ENCODE measurements around the gene ARFRP1.

The ARFRP1 gene

DNA sequence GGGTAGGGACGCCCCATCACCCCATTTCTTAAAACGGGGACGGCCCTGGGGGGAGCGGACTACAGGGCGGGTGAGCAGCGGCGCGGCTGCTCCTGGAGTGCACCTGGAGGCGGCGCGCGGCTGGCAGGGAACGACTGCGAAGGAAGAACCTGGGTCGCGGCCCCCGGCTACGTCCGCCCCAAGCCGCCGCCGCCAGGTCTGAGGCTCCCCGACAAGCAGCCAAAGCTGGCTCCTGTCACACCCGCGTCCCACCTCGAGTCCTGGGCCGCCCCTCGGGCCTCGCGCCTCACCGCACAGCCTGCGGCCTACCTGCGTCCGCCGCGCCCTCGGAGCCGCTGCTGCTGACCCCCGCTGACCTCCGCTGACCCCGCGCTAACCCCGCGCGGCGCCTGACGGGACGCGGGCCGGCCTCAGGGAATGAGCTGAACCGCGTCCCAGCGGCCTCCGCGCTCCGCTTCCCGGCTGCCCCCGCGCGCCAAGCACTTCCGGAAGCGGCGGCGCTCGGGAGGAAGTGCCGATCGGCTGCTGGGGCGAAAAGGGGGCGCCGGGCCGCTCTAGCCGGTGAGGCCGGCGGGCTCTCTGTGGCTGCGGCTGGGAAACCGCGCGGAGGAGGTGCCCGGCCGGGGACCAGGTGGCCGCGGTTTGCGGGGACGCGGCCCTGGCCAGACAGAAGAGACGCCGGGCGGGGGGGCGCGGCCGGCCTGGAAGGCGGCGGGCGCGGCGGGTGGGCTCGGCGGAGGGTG lies at the start of gene ARFRP1, which contains the start of gene ZGPAT:
TSS of gene ARFRP1 (minus strand) at position 419 of the 743 bp plus-strand sequence. CDS start 885 bp downstream, outside the sequence.
TSS of gene ZGPAT (plus strand) at position 482 of the 743 bp plus-strand sequence. CDS start 542 bp downstream, outside the sequence.
- TF ChIP-seq POLR2A (IDR thresholded peaks at IDR 0.05; ENCODE audit: low read length) (peak; percentile 57), GATA1 (IDR thresholded peaks at IDR 0.05; ENCODE audit: low read depth, low read length) (no peak)

DNA sequence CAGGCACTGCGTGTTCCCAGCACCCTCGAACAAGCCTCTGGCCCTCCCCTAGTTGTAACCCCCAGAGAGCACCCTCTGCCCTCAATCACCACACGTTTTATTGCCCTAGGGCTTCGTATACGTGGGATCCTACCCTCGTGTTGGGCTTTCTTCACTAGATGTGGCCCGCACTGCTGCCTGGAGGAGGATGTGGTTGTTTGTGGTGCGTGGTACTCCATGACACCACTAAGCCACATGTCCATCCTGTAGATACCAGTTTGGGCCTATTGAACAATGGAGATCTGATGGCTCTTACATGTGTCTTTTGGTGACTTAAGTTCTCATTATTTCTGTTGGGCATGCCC lies 48.8 kb upstream of the ARFRP1 start:
- no peak for DNase-seq
- TF ChIP-seq POLR2A (IDR thresholded peaks at IDR 0.05; ENCODE audit: low read length), result no peak
- no peak for TF ChIP-seq GATA1 (IDR thresholded peaks at IDR 0.05; ENCODE audit: low read depth, low read length)

More for the DNA sequence above, at the start of gene ARFRP1, which contains the start of gene ZGPAT:
- peak; percentile 91 to 94 for DNase-seq

GRCh38 chr20:63755933-63756647 lies 48.3 kb upstream of the ARFRP1 start:
- DNase-seq, result no peak
- TF ChIP-seq GATA1 (IDR thresholded peaks at IDR 0.05; ENCODE audit: low read depth, low read length) (no peak), POLR2A (IDR thresholded peaks at IDR 0.05; ENCODE audit: low read length) (no peak)

GRCh38 chr20:63754008-63754407 lies 46.2 kb upstream of the ARFRP1 start:
- no peak for TF ChIP-seq GATA1 (IDR thresholded peaks at IDR 0.05; ENCODE audit: low read depth, low read length)
- no peak for TF ChIP-seq POLR2A (IDR thresholded peaks at IDR 0.05; ENCODE audit: low read length)
- no peak for DNase-seq

DNA sequence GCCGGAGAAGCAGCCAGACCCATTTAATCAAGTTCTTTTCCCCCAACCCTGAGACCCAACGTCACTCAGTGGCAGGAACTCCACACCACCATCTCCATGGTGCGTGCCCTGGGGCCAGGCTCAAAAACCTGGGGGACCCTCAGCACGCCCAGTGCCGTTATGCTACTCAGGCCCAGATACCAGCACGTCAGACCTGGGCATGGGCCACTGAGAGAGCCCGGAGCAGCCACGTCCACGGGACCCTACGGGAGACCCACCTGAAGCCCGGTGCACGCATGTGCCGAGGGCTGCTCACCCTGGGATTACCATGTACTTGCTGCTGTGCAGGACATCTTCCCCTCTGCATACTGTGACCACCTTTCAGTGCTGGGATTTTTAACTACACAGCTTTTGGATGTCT lies 45.6 kb upstream of the ARFRP1 start:
- no peak for DNase-seq
- TF ChIP-seq GATA1 (IDR thresholded peaks at IDR 0.05; ENCODE audit: low read depth, low read length), result no peak
- TF ChIP-seq POLR2A (IDR thresholded peaks at IDR 0.05; ENCODE audit: low read length), result no peak

- DNase-seq, result no peak
- TF ChIP-seq GATA1 (IDR thresholded peaks at IDR 0.05; ENCODE audit: low read depth, low read length), result no peak
- TF ChIP-seq POLR2A (IDR thresholded peaks at IDR 0.05; ENCODE audit: low read length), result no peak
Measured at GRCh38 chr20:63752411-63753101, 44.8 kb upstream of the ARFRP1 start.

- TF ChIP-seq POLR2A (IDR thresholded peaks at IDR 0.05; ENCODE audit: low read length) (no peak), GATA1 (IDR thresholded peaks at IDR 0.05; ENCODE audit: low read depth, low read length) (no peak)
- DNase-seq, result no peak
Measured at GRCh38 chr20:63751471-63752271, 43.9 kb upstream of the ARFRP1 start.

- DNase-seq, result no peak
- TF ChIP-seq POLR2A (IDR thresholded peaks at IDR 0.05; ENCODE audit: low read length), result no peak
- no peak for TF ChIP-seq GATA1 (IDR thresholded peaks at IDR 0.05; ENCODE audit: low read depth, low read length)
Measured at GRCh38 chr20:63750807-63751470, 43.2 kb upstream of the ARFRP1 start.

DNA sequence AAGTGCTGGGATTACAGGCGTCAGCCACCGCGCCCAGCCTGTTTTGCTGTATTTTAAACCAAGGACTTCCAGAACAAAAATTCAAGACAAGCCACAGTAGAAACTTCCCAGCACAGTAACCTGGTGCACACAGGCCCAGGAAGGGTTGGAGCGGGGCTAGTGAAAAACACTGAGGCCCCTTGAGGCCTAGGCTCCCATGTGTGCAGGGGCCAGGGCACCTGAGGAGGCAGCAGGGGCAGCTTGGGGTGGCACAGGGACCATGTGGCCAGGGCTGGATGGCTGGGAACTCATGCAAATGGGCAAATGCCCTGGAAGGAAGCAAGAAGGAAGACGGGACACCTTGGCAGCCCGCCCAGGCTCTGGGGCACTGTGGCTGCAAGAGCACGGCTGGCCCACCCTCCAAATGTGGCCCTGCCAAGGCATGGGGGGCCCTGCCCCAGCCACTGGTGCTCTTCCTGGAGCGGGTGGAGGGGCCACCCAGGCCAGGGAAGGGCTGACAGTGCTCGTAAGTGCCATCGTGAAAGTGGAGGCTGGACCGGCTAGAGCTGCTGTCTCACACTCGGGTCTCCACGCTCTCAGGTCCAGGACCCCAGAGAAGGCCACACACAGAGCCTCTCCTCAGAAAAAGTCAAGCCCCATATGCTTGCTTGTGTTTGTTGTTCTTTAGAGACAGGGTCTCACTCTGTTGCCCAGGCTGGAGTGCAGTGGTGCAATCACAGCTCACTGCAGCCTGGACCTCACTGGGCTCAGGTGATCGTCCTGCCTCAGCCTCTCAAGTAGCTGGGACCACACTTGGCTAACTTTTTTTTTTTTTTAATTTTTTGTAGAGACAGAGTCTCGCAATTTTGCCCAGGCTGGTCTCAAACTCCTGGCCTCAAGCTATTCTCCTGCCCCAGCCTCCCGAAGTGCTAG lies 42.1 kb upstream of the ARFRP1 start:
- DNase-seq, result no peak
- no peak for TF ChIP-seq GATA1 (IDR thresholded peaks at IDR 0.05; ENCODE audit: low read depth, low read length)
- TF ChIP-seq POLR2A (IDR thresholded peaks at IDR 0.05; ENCODE audit: low read length), result no peak

DNA sequence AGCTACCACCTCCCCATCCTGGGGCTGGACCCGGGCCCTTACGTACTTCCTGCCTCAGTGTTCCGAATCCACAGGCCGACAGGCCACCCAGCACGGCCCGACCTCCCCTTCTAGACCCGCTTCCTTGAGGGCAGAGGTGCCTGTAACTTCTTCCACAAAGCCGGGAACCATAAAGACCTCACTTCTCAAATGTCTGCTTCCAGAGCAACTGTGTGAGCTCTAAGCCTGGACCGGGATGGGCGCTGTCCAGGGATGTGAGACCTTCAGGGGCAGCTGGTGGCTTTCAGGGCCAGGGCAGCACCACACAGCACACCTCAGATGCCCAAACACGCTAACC lies 41.1 kb upstream of the ARFRP1 start:
- DNase-seq, result no peak

DNA sequence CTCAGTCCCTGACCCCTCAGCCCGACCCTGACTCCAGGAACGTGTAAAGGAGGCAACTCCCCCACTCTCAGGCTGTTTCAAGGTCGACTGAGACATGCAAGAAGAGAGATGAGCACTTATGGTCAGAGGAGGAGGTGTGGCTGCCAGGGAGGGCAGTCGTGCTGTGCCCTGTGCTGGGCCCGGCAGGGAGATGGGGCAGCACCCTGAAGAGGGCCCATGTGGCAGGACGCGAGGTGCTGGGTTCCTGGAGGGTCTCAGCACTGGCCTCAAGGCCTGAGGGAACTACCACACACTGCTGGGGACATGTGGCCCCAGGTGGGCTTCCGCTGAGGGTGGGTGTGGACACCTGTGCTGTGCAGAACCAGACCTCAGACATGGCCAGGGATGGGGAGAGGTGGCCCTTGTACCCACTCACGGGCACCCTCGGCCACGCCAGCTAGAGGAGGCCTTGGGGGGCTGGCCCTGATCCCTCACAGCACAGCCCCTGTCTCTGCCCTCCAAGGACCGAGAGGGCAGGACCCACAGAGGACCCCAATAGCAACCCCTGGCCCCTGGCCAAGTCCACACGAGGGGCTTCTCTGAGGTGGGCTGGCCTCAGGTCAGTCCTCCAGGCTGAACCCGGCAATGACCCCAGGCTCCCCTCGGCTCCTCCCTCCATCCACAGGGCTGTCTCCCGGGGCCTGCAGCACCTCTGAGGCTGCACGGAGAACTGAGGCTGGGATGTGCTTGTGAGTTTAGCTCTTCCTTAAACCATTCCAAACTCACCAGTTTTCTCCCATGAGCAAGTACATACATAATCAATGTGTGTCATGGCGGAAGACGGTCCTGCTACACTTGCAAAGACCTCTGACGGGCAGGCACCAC lies 40.5 kb upstream of the ARFRP1 start:
- DNase-seq, result no peak
- TF ChIP-seq POLR2A (IDR thresholded peaks at IDR 0.05; ENCODE audit: low read length) (no peak), GATA1 (IDR thresholded peaks at IDR 0.05; ENCODE audit: low read depth, low read length) (no peak)

More for the DNA sequence above, 41.1 kb upstream of the ARFRP1 start:
- TF ChIP-seq POLR2A (IDR thresholded peaks at IDR 0.05; ENCODE audit: low read length) (no peak), GATA1 (IDR thresholded peaks at IDR 0.05; ENCODE audit: low read depth, low read length) (no peak)
